HUES64 (cell line): ENCODE measurements around the gene COL6A3.
"Not testable (repeated sequence)": the region's sequence is repeated elsewhere in the genome, so short reads cannot be mapped to it uniquely, and the experiment has no call there.

Experiments used
- H3K27ac ChIP-seq: 2 replicates; pipeline ENCODE4 v1.7.0; 2013; ENCODE audit warnings: low read depth, low read length, inconsistent platforms
- H3K27me3 ChIP-seq: 2 replicates; pipeline ENCODE4 v1.6.1; 2013; ENCODE audit warnings: mild to moderate bottlenecking, low read length; ENCODE audit not compliant: insufficient read depth
- H3K36me3 ChIP-seq: 2 replicates; pipeline ENCODE4 v1.6.1; 2013; ENCODE audit warnings: mild to moderate bottlenecking, low read length; ENCODE audit not compliant: insufficient read depth
- H3K4me1 ChIP-seq: 2 replicates; pipeline ENCODE4 v1.6.1; 2013; ENCODE audit warnings: mild to moderate bottlenecking, low read length, moderate library complexity; ENCODE audit not compliant: insufficient read depth
- H3K4me3 ChIP-seq: 2 replicates; pipeline ENCODE4 v1.5.1; 2013; ENCODE audit warnings: mild to moderate bottlenecking, low read length, moderate library complexity
- H3K9ac ChIP-seq: 2 replicates; pipeline ENCODE4 v1.6.1; 2013; ENCODE audit warnings: mild to moderate bottlenecking, low read depth, low read length
- H3K9me3 ChIP-seq: 2 replicates; pipeline ENCODE4 v1.6.1; 2013; ENCODE audit warnings: low read depth, low read length; ENCODE audit not compliant: insufficient read depth
- WGBS: fragments of 150-250, 120-280 bp; methylation state at CpG from one replicate; pipeline ENCODE4 v1.1.7; 2013; ENCODE audit warnings: missing lambda C conversion rate; 5-methylcytosine and 5-hydroxymethylcytosine counted together

Gene COL6A3

DNA sequence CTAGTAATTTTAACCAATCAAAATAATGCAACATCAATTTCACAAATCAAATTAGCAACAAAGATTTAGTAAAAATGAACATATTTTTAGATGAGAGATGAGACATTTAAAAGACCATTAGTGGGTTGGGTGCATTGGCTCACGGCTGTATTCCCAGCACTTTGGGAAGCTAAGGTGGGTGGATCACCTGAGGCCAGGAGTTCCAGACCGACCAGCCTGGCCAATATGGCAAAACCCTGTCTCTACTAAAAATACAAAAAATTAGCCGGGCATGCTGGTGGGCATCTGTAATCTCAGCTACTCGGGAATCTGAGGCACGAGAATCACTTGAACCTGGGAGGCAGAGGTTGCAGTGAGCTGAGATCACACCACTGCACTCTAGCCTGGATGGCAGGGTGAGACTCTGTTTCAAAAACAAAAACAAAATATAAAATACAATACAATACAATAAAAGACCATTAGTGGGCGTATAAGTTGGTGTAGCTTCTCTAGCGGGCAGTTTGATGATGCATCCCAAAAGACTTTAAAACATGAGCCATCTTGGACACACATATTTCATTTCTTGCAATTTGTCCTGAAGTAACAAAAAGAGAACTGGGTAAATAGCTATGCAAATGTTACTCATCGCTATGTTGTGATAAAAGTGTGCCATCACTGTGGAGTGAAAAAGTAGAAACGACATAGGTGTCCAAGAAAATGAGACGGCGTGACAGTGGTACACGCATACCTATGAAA lies 101.8 kb downstream of the COL6A3 start:
- H3K36me3 ChIP-seq, result no peaks in the 10 kb centered on the region
- H3K27me3 ChIP-seq, result no peaks in the 10 kb centered on the region
- 93% methylated on average over 10 of the region's 12 CpGs for WGBS
- H3K4me3 ChIP-seq, result no peak overlapping the region
- no peak overlapping the region for H3K9ac ChIP-seq
- no peaks in the 10 kb centered on the region for H3K9me3 ChIP-seq
- H3K27ac ChIP-seq, result no peak overlapping the region
- H3K4me1 ChIP-seq, result no peaks in the 10 kb centered on the region

DNA sequence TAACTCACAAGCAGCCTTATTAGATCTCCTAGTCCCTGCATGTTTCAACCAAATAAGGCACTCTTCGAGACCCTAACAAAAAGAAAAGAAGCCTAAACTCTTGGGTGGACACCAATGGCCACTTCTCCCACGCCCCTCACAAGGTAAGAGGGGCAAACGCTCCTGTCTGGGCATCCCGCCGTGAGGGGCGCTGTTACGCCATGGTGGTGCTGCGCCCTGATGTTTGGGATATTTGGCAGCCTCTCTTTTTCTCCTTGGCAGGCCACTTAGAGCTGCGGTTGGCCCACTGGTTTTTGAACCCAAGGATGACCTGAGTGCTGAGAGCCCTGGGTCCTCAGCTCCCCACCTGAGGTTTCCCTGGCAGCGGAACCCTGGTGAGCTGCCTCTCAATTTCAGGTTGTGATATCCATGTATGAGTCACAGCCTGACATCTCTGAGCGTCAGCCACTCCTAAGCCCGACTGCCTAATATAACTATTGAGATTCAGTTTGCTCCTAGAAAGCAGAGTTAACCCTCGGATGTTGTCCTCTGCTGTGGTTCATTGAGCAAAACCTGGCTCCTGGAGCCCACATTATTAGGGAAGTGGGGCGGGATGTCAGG lies 103.3 kb downstream of the COL6A3 start:
- 89% methylated on average over 14 of the region's 14 CpGs for WGBS
- H3K9ac ChIP-seq, result no peak overlapping the region
- H3K36me3 ChIP-seq, result no peaks in the 10 kb centered on the region
- H3K4me3 ChIP-seq, result no peak overlapping the region
- no peaks in the 10 kb centered on the region for H3K4me1 ChIP-seq
- H3K9me3 ChIP-seq, result no peaks in the 10 kb centered on the region
- H3K27ac ChIP-seq, result no peak overlapping the region
- H3K27me3 ChIP-seq, result no peaks in the 10 kb centered on the region

DNA sequence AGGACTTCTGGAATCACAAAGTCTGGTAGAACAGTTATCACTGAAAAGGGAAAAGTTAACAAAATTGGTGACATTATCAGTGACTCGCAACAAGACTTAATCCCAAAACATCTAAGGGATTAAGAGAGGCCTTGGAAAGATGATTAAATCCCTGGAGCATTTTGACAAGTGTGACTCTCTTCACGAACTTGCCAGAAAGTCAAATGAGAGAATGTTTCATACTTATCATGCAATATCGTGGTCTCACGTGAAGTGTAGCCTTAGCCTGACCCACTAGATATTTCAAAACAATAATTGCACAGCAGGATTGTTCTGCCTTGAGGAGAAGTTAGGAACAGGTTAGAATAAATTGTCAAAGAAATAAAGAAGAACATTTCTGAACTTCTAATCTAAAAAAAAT lies 104.5 kb downstream of the COL6A3 start:
- Histone ChIP-seq H3K27ac (no peak overlapping the region), H3K27me3 (no peaks in the 10 kb centered on the region)

DNA sequence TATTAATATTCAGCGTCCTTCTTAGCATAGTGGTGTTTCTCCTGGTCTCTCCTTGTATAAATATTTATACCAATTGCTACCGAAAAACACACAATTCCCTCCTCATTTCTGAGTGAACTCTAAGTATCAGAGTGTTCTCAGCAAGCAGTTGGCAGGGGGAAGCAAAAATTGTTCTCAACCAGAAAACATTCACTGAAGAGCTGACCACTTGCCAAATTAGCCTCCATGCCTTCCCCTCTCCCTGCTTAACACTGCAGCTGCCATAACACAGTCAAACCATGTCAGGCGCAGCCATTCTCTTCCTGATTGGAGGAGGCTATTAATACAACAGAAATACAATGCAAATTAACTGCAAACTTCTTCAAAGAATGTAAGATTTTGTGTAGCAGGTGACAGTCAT lies 105.0 kb downstream of the COL6A3 start:
- no peaks in the 10 kb centered on the region for H3K4me1 ChIP-seq
- H3K9ac ChIP-seq, result no peak overlapping the region
- H3K36me3 ChIP-seq, result no peaks in the 10 kb centered on the region
- no peaks in the 10 kb centered on the region for H3K27me3 ChIP-seq
- no peak overlapping the region for H3K4me3 ChIP-seq
- H3K9me3 ChIP-seq, result no peaks in the 10 kb centered on the region; the same call in 1 of the 2 replicates
- 88% methylated on average over 2 of the region's 3 CpGs for WGBS
- H3K27ac ChIP-seq, result no peak overlapping the region

More for the DNA sequence above, 104.5 kb downstream of the COL6A3 start:
- Histone ChIP-seq H3K9me3 (no peaks in the 10 kb centered on the region), H3K4me3 (no peak overlapping the region), H3K36me3 (no peaks in the 10 kb centered on the region), H3K9ac (no peak overlapping the region), H3K4me1 (no peaks in the 10 kb centered on the region)
- WGBS, result 89% methylated on average over 3 of the region's 4 CpGs

DNA sequence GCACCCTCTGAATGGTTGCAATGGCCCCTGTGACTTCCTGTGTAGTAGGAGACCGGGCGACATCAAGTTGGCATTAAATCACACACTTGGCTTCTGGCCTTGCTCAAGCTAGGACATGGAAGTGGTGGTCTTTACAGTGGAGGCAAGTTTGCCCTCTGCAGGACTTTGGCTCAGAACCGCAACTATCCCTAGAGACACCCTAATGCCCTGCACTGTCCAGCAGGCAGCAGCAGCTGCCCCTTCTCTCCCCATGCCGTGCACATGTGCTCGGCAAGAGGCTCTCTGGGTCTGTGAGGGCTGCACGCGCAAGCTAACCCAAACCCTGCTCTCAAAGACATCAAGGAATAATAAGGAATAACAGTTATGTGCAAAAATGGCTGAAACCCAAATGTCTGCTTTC lies 106.5 kb downstream of the COL6A3 start:
- no peak overlapping the region for H3K9ac ChIP-seq
- H3K9me3 ChIP-seq, result peaks cover 7% of the 10 kb centered on the region; the same call in 1 of the 2 replicates
- H3K36me3 ChIP-seq, result no peaks in the 10 kb centered on the region
- no peak overlapping the region for H3K4me3 ChIP-seq
- H3K27me3 ChIP-seq, result no peaks in the 10 kb centered on the region
- H3K27ac ChIP-seq, result no peak overlapping the region
- no peaks in the 10 kb centered on the region for H3K4me1 ChIP-seq
- WGBS, result 89% methylated on average over 7 of the region's 7 CpGs

DNA sequence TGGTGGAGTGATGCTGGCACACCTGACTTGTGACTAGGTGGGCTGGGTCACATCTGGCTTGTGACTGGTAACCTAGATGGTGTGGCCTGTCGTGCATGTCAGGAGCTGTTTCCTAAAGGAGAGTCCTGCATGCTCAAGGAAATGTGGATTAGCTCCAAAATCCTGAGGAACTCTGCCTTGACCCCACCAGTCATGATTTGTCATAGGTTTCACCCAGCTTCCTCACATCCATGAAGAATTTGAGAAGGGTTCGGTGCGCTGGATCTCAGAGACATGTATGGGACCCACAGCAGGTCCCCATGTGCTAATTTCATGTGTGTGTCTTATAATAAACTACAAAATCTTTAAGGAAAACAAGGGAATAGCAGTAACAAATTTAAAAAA lies 107.2 kb downstream of the COL6A3 start:
- Histone ChIP-seq H3K9ac (no peak overlapping the region), H3K9me3 (peaks cover 7% of the 10 kb centered on the region; the same call in 1 of the 2 replicates), H3K4me1 (no peaks in the 10 kb centered on the region), H3K4me3 (no peak overlapping the region), H3K27me3 (no peaks in the 10 kb centered on the region), H3K36me3 (no peaks in the 10 kb centered on the region), H3K27ac (no peak overlapping the region)
- 87% methylated on average over 1 of the region's 3 CpGs for WGBS

DNA sequence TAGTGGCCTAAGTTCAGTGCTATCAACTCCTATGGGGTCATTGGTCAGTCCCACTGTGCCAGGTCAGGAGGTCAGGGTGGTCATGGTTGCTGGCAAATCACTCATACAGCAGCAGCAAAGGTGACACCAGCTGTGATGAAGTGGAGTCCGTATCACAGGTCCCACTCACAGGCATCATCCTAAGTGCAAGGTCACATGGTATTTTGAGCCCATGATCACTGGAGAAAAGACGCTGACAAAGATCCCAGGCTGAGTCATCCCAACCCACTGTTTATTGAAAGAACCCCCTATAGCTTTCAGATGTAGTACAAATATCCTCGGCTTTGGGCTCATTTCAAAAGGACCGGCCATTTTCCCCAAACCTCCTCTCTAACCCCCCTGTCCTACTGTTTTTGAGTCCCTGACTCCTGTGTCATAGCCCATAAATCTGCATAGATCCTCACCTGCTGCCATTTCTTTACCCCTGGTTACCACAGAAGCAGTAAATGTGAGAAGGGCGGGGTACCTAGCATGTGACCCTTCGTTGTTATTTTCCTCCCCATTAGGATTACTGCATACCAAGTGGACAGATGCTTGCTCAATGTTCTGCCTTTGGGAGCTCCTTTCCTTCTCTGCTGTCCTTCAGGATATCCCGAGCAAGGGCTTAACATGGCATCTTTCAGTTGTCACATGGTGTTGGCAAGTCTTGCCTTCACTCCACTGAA lies 107.7 kb downstream of the COL6A3 start:
- H3K9ac ChIP-seq, result no peak overlapping the region
- no peak overlapping the region for H3K4me3 ChIP-seq
- no peak overlapping the region for H3K27ac ChIP-seq
- H3K27me3 ChIP-seq, result no peaks in the 10 kb centered on the region
- H3K4me1 ChIP-seq, result no peaks in the 10 kb centered on the region
- WGBS, result 89% methylated on average over 7 of the region's 7 CpGs
- H3K9me3 ChIP-seq, result peaks cover 7% of the 10 kb centered on the region
- no peaks in the 10 kb centered on the region for H3K36me3 ChIP-seq

DNA sequence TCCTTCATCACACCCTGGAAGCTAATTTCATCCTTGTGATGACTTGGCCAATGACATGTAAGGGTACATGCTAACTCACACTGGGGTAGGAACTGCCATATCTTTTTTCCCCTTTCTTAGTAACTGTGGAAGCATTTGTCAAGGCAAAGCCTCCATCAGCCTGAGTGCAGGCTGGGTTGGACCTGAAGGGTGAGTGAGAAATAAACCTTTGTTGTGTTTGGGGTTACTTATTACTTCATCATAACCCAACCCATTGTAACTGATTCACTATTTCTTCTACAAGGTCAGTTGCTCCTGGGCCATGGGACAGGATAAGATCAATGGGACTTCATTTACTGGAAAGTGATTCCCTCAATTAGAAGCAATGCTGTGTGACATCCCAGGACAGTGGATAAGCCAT lies 108.4 kb downstream of the COL6A3 start:
- no peaks in the 10 kb centered on the region for H3K36me3 ChIP-seq
- no peak overlapping the region for H3K9ac ChIP-seq
- no peaks in the 10 kb centered on the region for H3K27me3 ChIP-seq
- no peaks in the 10 kb centered on the region for H3K4me1 ChIP-seq
- H3K4me3 ChIP-seq, result no peak overlapping the region
- H3K27ac ChIP-seq, result no peak overlapping the region
- H3K9me3 ChIP-seq, result peaks cover 7% of the 10 kb centered on the region

DNA sequence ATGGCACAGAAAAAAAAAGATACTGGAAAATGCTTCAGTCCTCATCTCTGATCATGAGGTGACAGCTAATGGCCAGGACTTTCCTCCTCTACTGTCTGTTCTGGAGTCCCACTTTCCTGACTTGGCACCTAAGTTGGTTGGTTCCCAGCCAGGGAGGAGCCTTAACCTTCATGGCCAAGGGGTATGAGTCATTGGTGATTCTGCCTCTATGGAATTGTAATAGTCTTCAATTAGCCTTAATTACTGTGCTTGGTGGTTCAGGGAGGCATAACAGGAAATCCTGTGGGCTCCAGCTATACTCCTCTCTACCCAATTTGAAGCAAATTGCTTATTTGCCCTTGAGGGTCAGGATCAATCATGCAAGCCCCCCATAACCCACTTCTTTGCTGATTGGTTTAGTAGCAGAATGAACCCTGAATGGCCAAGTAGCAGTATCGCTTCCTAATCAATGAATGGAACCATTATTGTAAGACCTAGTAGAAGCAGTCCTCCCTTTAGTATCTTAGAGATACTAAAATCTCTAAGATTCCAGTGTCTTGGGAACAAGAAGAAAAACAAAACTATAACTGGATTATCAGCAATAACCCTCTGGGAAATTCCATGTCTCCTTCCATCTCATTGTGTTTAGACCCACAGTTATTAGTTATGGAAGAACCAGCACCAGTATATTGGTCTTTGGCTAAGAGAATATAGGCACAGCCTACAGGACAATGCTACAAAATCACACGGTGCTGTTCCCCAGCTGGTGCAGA lies 109.0 kb downstream of the COL6A3 start:
- Histone ChIP-seq H3K27me3 (no peaks in the 10 kb centered on the region), H3K27ac (no peak overlapping the region), H3K4me1 (no peaks in the 10 kb centered on the region), H3K9ac (no peak overlapping the region), H3K4me3 (no peak overlapping the region), H3K9me3 (peaks cover 7% of the 10 kb centered on the region), H3K36me3 (no peaks in the 10 kb centered on the region)
- 100% methylated on average over 2 of the region's 2 CpGs for WGBS

DNA sequence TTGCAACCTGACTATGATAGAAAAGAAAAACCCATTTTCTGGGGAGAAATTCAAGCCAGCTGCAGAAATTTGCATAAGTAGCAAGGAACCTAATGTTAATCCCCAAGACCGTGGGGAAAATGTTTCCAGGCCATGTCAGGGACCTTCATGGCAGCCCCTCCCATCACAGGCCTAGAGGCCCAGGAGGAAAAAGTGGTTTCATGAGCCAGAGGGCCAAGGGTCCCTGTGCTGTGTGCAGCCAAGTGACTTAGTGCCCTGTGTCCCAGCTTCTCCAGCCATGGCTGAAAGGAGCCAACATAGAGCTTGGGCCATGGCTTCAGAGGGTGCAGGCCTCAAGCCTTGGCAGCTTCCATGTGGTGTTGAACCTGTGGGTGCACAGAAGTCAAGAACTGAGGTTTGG lies 110.7 kb downstream of the COL6A3 start:
- not testable (repeated sequence) for H3K9me3 ChIP-seq, H3K36me3 ChIP-seq, H3K27me3 ChIP-seq, H3K27ac ChIP-seq, H3K4me3 ChIP-seq, H3K4me1 ChIP-seq, H3K9ac ChIP-seq
- 83% methylated on average over 1 of the region's 1 CpG for WGBS

DNA sequence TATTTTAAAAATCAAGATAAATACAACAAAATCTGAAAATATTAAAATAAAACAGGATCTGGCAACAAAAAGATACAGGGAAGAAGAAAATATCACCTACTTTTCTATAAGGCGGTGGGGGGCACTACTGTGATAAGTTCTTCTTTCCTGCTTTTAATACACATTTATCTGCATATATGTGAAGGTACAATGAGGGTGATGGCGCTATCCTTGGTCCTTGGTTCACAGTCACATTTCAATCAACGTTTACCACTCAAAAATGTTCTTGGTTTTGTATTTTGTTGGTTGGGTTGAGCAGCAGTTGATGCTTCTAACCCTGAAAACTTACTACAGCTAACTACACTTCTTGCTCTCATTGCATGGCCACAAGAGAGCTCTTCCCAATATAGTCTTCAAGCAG lies 112.4 kb downstream of the COL6A3 start:
- H3K27ac ChIP-seq, result no peak overlapping the region
- H3K4me1 ChIP-seq, result peaks cover 3% of the 10 kb centered on the region; the same call in 1 of the 2 replicates
- H3K36me3 ChIP-seq, result no peaks in the 10 kb centered on the region
- WGBS, result no CpG with 5 or more reads among the region's 3 CpGs
- no peak overlapping the region for H3K9ac ChIP-seq
- H3K27me3 ChIP-seq, result no peaks in the 10 kb centered on the region
- H3K4me3 ChIP-seq, result no peak overlapping the region
- H3K9me3 ChIP-seq, result peaks cover 7% of the 10 kb centered on the region
